Measurements from ENCODE around the gene C16orf95.

DNA sequence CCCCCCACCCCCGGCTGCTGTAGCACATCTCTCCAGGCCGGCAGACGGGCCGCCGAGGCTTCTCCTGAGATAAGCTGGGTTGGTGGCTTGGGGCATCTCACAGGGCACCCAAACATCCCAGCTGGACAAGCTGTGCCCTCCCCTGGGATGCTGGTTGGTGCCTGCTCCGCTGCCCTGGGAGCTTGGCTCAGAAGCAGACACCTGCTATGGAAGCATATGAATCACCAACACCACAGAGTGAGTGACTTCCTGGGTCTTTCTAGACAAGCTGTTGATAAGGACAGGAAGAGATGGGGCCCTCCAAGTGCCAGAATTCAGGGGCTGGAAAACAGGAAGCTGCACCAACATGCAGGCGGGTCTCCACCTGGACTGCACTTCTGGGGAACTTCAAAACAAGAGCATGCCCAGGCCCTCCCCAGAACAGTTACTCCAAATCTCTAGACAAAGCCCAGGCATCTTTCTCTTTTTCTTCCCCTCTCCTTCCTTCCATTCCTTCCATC is 13.7 kb downstream of the C16orf95 start:
- TF ChIP-seq GATA3 (IDR thresholded peaks at IDR 0.05; ENCODE audit: low read depth, low read length) (no peak), GATA2 (IDR thresholded peaks at IDR 0.05; ENCODE audit: low read depth, low read length) (no peak)
